ENCODE measurements around the gene COL6A3.

DNA sequence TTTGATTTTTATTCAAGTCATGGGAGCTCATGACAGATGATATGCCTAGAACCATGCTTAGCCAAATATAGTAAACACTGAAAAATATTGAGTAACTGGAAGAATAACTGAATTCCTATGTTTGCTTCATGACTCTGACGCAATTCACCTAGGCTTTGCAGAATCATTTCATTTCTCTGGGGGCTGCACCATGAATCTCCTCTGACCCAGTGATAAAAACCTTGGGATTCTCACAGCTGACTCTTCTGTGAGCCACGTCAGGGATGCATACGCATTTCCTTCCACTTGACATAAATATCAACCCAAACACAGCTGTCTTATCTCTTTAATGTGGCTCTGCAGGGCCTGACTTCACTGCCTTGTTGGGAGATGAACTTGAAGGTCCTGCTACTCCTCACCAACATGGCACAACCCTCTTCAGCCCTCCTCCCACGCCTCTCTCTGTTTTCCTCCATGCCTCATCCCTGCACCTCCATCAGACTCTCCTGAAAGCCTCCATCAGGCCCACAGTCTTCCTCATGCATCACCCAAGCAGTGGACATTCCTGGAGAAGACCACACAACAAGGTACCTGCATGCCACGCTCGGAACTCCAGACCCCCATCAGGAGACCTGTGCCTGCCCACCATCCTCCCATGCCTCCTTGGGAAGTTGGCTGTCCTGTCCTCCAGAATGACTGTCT lies 29.8 kb downstream of the COL6A3 start:
- TF ChIP-seq, protein P1, sequence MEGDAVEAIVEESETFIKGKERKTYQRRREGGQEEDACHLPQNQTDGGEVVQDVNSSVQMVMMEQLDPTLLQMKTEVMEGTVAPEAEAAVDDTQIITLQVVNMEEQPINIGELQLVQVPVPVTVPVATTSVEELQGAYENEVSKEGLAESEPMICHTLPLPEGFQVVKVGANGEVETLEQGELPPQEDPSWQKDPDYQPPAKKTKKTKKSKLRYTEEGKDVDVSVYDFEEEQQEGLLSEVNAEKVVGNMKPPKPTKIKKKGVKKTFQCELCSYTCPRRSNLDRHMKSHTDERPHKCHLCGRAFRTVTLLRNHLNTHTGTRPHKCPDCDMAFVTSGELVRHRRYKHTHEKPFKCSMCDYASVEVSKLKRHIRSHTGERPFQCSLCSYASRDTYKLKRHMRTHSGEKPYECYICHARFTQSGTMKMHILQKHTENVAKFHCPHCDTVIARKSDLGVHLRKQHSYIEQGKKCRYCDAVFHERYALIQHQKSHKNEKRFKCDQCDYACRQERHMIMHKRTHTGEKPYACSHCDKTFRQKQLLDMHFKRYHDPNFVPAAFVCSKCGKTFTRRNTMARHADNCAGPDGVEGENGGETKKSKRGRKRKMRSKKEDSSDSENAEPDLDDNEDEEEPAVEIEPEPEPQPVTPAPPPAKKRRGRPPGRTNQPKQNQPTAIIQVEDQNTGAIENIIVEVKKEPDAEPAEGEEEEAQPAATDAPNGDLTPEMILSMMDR (conservative IDR thresholded peaks at IDR 0.05; ENCODE audit: low read length), result no peak
- no peak for TF ChIP-seq EZH2phosphoT487 (IDR thresholded peaks at IDR 0.05; ENCODE audit: borderline replicate concordance)

Measured in Loucy (cell line).